IPS-18c (cell line): ENCODE measurements around the gene PDE5A.
A peak's percentile ranks its signal among the peaks of the same experiment; 100 is the strongest.
"Not testable (repeated sequence)": the region's sequence is repeated elsewhere in the genome, so short reads cannot be mapped to it uniquely, and the experiment has no call there.

Experiments
- H3K4me3 ChIP-seq: 2 replicates; pipeline ENCODE4 v1.7.0; 2013; ENCODE audit warnings: low read depth, mild to moderate bottlenecking, low read length, moderate library complexity; ENCODE audit not compliant: insufficient read depth
- H3K9me3 ChIP-seq: one replicate; pipeline ENCODE4 v1.6.1; 2013; ENCODE audit warnings: mild to moderate bottlenecking, low read length, moderate library complexity; ENCODE audit not compliant: control insufficient read depth, insufficient read depth

Gene PDE5A

GRCh38 chr4:119470737-119471063, 157.9 kb downstream of the PDE5A start:
- not testable (repeated sequence) for H3K9me3 ChIP-seq, H3K4me3 ChIP-seq

DNA sequence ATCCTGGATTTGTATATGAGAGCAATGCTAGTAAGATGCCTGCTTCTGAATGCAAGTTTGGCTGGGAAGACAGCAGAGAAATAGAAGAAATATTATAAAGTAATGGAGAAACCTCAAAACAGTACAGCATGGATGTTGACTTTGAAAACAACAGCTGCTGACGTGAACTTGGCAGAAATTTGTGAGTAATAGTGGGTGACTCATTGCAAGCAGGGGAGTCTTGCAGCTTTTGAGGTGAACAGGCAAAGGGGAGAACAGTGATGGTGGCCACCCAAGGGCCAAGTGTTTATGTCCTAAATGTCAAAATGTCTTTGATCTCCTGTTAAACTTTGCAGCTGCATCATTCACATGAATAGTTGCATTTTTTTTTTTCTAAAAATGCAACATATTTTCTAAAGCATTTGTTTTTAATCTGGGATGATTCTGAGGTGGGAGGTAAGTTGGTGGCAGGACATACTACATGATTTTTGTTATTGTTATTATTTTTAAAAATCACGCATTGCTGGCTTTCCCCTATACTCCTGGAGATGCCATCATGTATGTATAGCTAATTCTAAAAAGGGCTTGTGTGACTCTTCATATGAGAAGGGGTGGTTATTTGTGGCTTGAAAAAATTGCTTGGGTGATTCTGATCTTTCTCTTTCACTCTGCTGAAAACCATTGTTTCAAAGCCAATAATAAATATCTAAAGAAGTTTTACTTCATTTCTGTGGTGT, 158.4 kb downstream of the PDE5A start:
- not testable (repeated sequence) for H3K9me3 ChIP-seq, H3K4me3 ChIP-seq

DNA sequence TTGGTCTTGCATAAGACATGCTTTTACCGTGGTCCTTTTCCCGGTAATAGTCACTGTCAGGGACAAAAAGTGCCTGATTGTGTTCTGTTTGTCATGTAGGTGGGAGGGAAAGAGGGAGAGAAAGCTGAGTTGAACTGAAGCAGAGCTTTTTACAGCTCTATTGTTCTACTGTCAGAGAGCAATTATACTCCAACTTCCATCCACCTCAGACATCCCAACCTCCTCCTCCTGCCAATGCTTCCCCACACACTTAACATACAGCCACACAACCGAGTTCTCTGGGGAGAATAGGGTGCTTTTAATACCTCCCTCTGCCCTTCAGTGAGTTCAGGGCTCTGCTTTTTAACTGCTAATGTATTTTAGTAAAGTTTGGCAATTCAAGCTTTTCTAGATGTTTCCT, 159.6 kb downstream of the PDE5A start:
- H3K4me3 ChIP-seq, H3K9me3 ChIP-seq: not testable (repeated sequence)

GRCh38 chr4:119462733-119463132, 165.9 kb downstream of the PDE5A start:
- not testable (repeated sequence) for H3K4me3 ChIP-seq, H3K9me3 ChIP-seq

- H3K9me3 ChIP-seq: not testable (repeated sequence)
- H3K4me3 ChIP-seq: peak overlapping the region; percentile 30
These were observed 172.9 kb downstream of the PDE5A start for GRCh38 chr4:119455734-119456133.

DNA sequence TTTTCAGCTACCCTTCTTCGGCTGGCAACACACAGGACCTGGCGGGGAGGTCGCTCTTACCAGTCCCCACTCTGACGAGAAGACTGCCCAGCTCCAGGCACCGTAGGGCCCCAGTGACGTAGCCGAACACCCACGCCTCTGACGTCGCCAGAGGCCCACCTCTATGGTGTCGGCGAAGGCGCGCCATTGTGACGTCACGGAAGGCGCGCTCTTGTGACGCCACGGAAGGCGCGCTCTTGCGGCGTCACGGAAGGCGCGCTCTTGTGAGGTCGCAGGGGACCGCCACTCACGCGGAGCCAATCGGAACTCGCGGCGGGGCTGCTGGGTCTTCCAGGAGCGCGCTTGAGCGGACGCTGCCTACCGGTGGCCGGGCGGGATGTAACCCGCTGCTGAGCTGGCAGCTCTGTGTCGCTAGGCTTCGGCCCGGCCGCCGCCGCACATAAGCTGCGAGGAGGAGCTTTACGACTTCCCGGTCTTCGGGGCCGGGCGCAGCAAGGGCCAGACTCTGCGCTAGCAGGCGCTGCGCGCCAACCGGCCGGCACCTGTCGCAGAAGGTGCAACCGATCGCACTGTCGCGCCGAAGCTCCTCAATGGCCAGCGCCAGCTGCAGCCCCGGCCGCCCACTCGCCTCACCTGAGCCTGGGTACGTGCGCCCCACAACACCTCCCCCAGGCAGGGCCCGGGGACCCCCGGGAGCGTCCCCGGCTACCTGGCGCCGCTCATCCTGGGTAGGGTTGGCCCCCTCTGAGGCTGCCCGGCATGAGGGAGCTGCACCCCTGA, 173.9 kb downstream of the PDE5A start:
- H3K9me3 ChIP-seq: not testable (repeated sequence)
- H3K4me3 ChIP-seq: peak overlapping the region; percentile 66

DNA sequence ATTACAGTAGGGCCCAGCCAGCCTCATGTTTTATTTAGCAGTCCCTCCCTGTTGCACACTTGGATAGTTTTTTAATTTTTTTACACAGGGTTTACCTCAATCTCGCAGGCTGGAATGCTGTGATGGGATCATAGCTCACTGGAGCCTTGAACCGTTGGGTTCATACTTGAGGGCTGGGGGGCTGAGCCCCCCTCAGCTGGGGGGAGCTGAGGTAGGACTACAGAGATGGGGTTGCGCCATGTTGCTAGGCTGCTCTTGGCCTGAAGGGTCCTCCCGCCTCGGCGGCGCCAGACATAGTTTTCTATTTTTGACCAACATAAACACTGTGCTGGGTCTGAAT, 174.5 kb downstream of the PDE5A start:
- not testable (repeated sequence) for H3K9me3 ChIP-seq
- peak overlapping the region; percentile 66 for H3K4me3 ChIP-seq

- not testable (repeated sequence) for H3K4me3 ChIP-seq, H3K9me3 ChIP-seq
These were observed 175.3 kb downstream of the PDE5A start for GRCh38 chr4:119453286-119453685.

DNA sequence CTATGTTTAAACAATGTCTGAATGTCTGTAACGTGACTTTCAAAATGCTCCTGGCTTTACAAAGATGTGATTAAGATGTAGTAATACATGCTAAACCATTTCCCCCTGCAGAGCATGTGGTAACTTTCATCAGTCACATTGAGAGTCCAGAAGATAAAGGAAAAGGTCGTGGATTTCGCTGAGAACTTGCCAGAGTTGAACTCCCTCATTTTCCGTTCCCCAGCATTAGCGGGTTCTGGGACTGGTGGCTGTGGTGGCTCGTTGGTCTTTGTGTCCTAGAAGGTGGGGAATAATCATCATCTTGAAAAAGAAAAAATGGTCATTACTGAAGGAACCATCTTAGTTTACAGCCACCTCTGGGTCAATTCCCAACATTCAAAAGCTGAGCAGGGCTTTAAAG, 178.8 kb downstream of the PDE5A start:
- not testable (repeated sequence) for H3K4me3 ChIP-seq, H3K9me3 ChIP-seq
